Suprapubic skin (tissue), 4 donors: Measurements from ENCODE around the gene UBASH3A.

Experiments used
- CTCF ChIP-seq, 2 donors: fragments of 200-600 bp in 1 of 2; fragments of 450-650 bp in 1 of 2; sonication (generic) in 1 of 2; IDR thresholded peaks; one replicate each; pipeline ENCODE4 v1.5.1; 2016 to 2019; ENCODE audit warnings: antibody characterized with exemption in 2 of 2, mild to moderate bottlenecking in 1 of 2, moderate library complexity in 1 of 2
- EP300 ChIP-seq: sonication (generic); formaldehyde crosslinking; IDR thresholded peaks from one replicate; pipeline ENCODE4 v1.6.1; 2017; ENCODE audit warnings: antibody characterized with exemption
- POLR2A ChIP-seq, 2 donors: fragments of 450-650 bp; IDR thresholded peaks; one replicate each; pipeline ENCODE4 v1.6.1; 2017; ENCODE audit warnings: antibody characterized with exemption in 2 of 2, mild to moderate bottlenecking in 2 of 2, moderate library complexity in 2 of 2
- POLR2AphosphoS5 ChIP-seq, 3 donors: sonication (generic); formaldehyde crosslinking; IDR thresholded peaks; one replicate each; pipeline ENCODE4 v1.6.1; 2017; ENCODE audit warnings: antibody characterized with exemption in 3 of 3

DNA sequence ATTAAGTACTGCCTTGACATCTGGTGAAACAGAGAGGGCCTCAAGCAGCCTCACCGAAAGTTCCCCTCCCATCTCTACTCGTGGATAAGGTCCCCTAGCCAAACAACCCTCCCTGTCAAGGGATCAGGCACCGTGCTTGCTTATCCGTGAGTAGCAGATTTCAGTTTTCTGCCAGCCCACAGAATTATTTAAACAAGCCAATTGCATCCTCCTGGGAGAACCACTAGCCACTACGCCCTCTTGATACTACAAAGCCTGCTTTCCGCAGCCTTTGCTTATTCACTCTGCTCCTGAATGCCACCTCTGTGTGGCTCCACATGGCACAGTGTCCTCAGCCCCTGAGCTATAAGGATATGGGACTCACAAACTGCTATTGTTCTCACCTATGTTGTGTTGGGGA lies 47.1 kb upstream of the UBASH3A start:
- TF ChIP-seq EP300 (no peak), CTCF (IDR thresholded peaks at IDR 0.05) (no peak), POLR2AphosphoS5 (IDR thresholded peaks at IDR 0.05) (no peak), POLR2A (IDR thresholded peaks at IDR 0.05) (no peak)
